ENCODE data around the gene PRB3.

PRB3 gene

DNA sequence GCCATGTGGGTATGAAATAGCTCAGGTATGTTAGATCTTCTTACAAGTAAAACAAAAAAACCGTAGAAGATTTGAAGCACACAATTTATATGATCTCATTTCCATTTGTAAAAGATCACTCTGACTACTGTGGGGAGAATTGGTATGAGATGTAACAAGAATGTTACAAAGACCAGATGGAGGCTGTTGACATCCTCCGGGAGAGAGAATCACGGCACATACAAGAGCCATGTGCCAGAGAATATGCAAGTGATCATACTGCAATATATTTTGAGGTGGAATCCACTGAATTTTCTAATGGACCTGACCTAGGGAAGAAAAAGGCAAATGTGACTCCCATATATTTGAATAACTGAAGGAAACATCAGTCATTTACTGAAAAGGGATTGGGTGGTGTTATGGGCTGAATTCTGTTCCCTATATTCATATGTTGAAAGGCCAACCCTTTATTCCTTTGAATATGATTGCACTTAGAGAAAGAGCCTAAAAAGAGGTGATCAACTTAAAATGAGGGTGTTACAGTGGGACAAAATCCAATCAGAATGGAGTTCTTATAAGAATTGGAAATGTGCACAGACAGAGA, 29.1 kb downstream of the PRB3 start:
- TF ChIP-seq, protein P1, sequence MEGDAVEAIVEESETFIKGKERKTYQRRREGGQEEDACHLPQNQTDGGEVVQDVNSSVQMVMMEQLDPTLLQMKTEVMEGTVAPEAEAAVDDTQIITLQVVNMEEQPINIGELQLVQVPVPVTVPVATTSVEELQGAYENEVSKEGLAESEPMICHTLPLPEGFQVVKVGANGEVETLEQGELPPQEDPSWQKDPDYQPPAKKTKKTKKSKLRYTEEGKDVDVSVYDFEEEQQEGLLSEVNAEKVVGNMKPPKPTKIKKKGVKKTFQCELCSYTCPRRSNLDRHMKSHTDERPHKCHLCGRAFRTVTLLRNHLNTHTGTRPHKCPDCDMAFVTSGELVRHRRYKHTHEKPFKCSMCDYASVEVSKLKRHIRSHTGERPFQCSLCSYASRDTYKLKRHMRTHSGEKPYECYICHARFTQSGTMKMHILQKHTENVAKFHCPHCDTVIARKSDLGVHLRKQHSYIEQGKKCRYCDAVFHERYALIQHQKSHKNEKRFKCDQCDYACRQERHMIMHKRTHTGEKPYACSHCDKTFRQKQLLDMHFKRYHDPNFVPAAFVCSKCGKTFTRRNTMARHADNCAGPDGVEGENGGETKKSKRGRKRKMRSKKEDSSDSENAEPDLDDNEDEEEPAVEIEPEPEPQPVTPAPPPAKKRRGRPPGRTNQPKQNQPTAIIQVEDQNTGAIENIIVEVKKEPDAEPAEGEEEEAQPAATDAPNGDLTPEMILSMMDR (IDR thresholded peaks at IDR 0.05; ENCODE audit: extremely low read depth, insufficient read depth, missing control alignments) = no peak
- in situ Hi-C loops (cut with MboI; ENCODE audit: low pct_unique_long_range_greater_than_20kb, low sequenced_read_pairs, unreplicated experiment) = no loop called here
- DNase-seq (ENCODE audit: low spot score) = no peak

DNA sequence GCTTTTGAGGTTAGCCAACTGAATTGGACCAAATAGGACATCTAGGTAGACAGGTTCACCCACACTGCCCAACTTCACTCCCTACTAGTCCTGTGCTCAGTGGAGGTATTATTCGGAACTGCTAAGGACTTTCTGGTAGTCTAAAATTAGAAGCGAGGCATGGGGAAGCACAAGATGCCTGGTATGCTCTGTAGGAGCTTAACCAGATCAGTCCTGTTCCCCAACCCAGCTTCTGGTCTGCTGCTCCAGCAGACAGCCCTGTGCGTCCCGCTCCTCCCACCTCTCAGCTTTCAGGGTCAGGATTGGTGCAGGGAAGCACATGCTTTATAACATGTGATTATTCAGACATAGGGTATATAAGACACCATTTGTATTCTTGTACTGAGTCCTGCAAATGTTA, 31.2 kb downstream of the PRB3 start:
- no peak for DNase-seq (ENCODE audit: low spot score)
- TF ChIP-seq, protein P1 (IDR thresholded peaks at IDR 0.05; ENCODE audit: extremely low read depth, insufficient read depth, missing control alignments) = no peak
- in situ Hi-C loops (cut with MboI; ENCODE audit: low pct_unique_long_range_greater_than_20kb, low sequenced_read_pairs, unreplicated experiment) = loop anchor here (10.0 kb wide), 1 partner anchor 247 kb away; no protein-coding TSS in a partner anchor

DNA sequence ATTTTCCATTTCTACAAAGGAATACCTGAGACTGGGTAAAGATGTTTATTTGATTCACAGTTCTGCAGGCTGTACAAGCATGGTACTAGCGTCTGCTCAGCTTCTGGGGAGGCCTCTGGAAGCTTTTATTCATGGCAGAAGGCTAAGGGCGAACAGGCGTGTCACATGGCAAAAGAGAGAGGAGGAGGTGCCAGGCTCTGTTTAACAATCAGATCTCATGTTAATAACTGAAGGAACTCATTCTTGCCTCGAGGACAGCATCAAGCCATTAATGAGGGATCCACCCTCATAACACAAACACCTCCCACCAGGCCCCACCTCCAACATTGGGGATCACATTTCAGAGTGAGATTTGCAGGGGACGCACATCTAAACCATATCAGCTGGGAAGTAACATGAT, 36.0 kb downstream of the PRB3 start:
- in situ Hi-C loops (cut with MboI; ENCODE audit: low pct_unique_long_range_greater_than_20kb, low sequenced_read_pairs, unreplicated experiment) = loop anchor here (10.0 kb wide), 1 partner anchor 251 kb away; no protein-coding TSS in a partner anchor
- no peak for DNase-seq (ENCODE audit: low spot score)
- TF ChIP-seq, protein P1 (IDR thresholded peaks at IDR 0.05; ENCODE audit: extremely low read depth, insufficient read depth, missing control alignments) = no peak

DNA sequence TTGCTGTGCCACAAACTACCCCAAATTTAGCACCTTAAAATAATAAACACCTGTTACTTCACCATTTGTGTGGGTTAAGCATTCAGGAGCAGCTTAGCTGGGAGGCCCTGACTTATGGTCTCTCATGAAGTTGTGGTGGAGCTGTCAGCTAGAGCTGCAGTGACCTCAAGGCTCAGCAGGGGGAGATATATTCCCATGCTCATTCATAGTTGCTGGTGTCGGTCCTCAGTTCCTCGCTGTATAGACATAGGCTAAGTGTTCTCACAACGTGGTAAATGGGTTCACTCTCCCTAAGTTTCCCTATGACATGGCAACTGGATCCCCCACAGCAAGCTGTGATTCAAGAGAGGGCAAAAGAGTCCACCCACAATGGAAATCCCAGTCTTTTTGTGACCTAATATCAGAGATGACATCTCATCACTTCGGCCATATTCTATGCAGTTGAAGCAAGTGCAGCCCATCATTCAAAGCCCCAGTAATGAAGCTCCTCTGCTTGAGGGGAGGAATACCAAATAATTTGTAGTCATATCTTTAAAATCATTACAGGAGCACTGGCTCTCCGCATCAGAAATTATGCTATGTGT, 41.1 kb downstream of the PRB3 start:
- DNase-seq (ENCODE audit: low spot score) = peak; percentile 15
- in situ Hi-C loops (cut with MboI; ENCODE audit: low pct_unique_long_range_greater_than_20kb, low sequenced_read_pairs, unreplicated experiment) = no loop called here
- TF ChIP-seq, protein P1 (IDR thresholded peaks at IDR 0.05; ENCODE audit: extremely low read depth, insufficient read depth, missing control alignments) = peak; percentile 72

DNA sequence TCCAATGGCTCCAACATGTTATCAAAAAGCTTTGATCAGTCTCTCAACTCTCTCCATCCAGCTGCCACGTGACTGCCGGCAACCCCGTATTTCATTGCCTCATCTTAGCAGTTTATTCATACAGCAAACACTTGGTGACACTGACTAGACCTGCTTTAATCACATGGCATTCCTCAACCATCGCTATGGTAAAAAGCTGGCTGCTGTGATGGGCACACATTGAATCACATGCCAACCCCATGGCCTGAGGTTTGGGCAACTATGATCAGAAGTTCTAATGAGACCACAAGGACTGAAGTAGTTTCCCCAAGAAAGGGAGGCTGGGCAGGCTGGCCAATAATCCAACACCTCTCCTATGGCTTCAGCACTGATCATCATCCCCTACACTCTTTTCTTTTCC, 42.1 kb downstream of the PRB3 start:
- no peak for DNase-seq (ENCODE audit: low spot score)
- in situ Hi-C loops (cut with MboI; ENCODE audit: low pct_unique_long_range_greater_than_20kb, low sequenced_read_pairs, unreplicated experiment) = no loop called here
- TF ChIP-seq, protein P1 (IDR thresholded peaks at IDR 0.05; ENCODE audit: extremely low read depth, insufficient read depth, missing control alignments) = no peak

Measured in GM13977 (cell line).